Type B pancreatic cell (in vitro differentiated cells): Measurements from ENCODE around the gene RARB. TPM values are rescaled to one million over a fixed set of nuclear protein-coding genes. Genes with fewer than 3 reads are reported as not detected.

Source experiments
- DNase-seq: peaks from one replicate; pipeline ENCODE4 v3.0.0; 2021; ENCODE audit warnings: mixed read lengths; ENCODE audit not compliant: unreplicated experiment; ENCODE audit errors: extremely low spot score
- H3K27ac Mint-ChIP-seq: 2 replicates; pipeline ENCODE4 v1.8.0; 2021; ENCODE audit warnings: mild to moderate bottlenecking, mixed read lengths
- H3K27me3 Mint-ChIP-seq: 2 replicates; pipeline ENCODE4 v1.8.0; 2021; ENCODE audit warnings: mixed read lengths
- H3K36me3 Mint-ChIP-seq: 2 replicates; pipeline ENCODE4 v1.8.0; 2021; ENCODE audit warnings: mixed read lengths
- H3K4me1 Mint-ChIP-seq: one replicate; pipeline ENCODE4 v1.8.0; 2021; ENCODE audit warnings: mixed read lengths; ENCODE audit not compliant: unreplicated experiment
- H3K4me3 Mint-ChIP-seq: 2 replicates; pipeline ENCODE4 v1.8.0; 2021; ENCODE audit warnings: mild to moderate bottlenecking, mixed read lengths
- H3K9me3 Mint-ChIP-seq: 2 replicates; pipeline ENCODE4 v1.8.0; 2021; ENCODE audit warnings: mixed read lengths
- total RNA-seq: library from RNA; stranded (reverse); gene quantifications from 2 replicates; pipeline ENCODE4 v1.2.1, GENCODE V29; 2021; ENCODE audit warnings: low replicate concordance
- TF ChIP-seq, protein P1 (sequence below): fragments of 200-600 bp; sonication (generic); conservative IDR thresholded peaks from 2 replicates; pipeline ENCODE4 v1.5.0; 2021; ENCODE audit warnings: antibody characterized with exemption, mild to moderate bottlenecking

Gene RARB
- total RNA-seq, 1 donor from 2014 or later: 28.2 TPM

DNA sequence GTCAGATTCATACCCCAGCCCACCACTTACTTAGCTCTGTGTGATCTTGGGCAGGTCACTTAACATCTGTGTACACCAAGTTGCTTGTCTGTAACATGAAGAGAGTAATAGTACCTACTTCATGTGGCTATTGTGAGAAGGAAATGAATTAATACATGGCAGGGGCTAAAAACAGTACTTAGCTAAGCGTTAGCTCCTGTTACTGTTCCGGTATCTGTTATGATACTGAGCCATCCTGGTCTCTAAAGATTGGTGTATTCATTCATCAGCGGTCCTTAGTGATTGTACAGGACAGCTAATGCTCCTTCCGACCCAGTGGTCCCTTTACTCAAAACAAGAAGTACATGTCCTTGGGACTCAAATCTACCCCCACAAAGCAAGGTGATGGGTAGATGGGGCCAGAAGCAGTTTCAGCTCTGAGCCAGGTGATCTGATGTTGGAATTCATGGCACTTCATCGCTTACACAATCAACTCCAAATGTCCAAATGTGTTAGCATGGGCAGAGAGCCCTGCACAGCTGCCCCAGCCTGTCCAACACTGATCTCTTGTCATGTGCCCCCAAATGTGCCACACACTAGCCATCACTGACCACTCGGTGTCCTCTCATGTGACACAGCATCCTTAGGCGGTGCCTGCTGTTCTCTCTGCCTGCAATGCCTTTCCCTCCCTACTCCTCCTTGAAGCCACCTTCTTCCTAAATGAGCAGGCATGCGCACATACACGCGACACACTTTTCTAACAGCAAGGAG, 84.1 kb downstream of the RARB start:
- TF ChIP-seq, protein P1, sequence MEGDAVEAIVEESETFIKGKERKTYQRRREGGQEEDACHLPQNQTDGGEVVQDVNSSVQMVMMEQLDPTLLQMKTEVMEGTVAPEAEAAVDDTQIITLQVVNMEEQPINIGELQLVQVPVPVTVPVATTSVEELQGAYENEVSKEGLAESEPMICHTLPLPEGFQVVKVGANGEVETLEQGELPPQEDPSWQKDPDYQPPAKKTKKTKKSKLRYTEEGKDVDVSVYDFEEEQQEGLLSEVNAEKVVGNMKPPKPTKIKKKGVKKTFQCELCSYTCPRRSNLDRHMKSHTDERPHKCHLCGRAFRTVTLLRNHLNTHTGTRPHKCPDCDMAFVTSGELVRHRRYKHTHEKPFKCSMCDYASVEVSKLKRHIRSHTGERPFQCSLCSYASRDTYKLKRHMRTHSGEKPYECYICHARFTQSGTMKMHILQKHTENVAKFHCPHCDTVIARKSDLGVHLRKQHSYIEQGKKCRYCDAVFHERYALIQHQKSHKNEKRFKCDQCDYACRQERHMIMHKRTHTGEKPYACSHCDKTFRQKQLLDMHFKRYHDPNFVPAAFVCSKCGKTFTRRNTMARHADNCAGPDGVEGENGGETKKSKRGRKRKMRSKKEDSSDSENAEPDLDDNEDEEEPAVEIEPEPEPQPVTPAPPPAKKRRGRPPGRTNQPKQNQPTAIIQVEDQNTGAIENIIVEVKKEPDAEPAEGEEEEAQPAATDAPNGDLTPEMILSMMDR: no peak
- DNase-seq: no peak
- Mint-ChIP-seq H3K27ac (no peak overlapping the region), H3K4me3 (no peak overlapping the region), H3K9me3 (peaks cover 10% of the 10 kb centered on the region), H3K27me3 (no peaks in the 10 kb centered on the region), H3K4me1 (peaks cover 38% of the 10 kb centered on the region), H3K36me3 (peaks cover 29% of the 10 kb centered on the region)

DNA sequence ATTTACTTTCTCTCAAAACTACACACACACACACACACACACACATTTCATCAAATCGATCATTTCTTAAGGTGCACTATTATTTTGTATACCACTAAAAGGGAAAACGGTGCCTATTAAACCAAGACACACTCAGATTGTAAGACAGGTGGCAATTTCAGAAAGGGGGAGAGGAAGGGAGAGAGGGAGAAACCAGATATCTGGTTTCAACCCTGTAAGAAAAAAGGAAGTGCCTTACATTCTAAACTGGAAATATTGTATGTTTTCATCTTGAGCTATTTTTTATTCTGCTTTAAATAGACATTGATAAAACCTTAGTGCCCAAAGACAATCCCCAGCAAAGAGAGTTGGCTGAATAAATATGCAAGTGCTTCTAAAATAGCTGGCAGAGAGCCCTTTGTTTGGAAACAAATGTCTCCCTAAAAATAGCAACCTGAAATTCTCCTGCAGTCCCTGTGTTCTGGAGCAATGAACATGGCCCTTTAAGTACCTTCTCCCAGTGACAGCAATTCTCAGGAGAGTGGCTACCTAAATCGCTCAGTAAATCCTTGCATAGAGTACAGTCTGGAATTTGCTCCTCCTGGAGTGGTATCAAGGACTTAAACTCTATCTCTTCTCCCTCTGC, 85.7 kb downstream of the RARB start:
- TF ChIP-seq, protein P1: no peak
- H3K36me3 Mint-ChIP-seq: peaks cover 28% of the 10 kb centered on the region

DNA sequence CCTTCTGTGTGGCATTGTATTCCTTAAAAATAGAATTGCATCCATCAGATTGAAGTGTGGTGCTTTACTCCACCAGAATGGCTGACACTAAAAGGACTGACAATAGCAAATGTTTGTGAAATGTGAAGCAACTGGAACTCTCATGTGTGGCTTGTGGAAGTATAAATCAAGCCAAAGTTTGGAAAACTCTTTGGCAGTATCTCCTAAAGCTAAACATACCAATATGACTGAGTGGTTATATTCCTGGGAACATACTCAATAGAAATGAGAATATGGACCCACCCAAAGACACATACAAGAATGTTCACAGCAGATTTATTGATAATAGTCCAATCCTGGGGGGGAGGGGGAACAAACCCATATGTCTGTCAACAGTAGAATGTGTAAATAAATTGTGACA, 87.1 kb downstream of the RARB start:
- H3K27ac Mint-ChIP-seq: no peak overlapping the region
- H3K4me3 Mint-ChIP-seq: no peak overlapping the region
- no peak for DNase-seq
- TF ChIP-seq, protein P1: no peak
- no peaks in the 10 kb centered on the region for H3K27me3 Mint-ChIP-seq
- H3K36me3 Mint-ChIP-seq: peaks cover 24% of the 10 kb centered on the region
- peaks cover 11% of the 10 kb centered on the region for H3K4me1 Mint-ChIP-seq
- H3K9me3 Mint-ChIP-seq: peaks cover 6% of the 10 kb centered on the region

More for the DNA sequence above, 85.7 kb downstream of the RARB start:
- H3K4me1 Mint-ChIP-seq: peaks cover 23% of the 10 kb centered on the region
- DNase-seq: no peak
- no peak overlapping the region for H3K27ac Mint-ChIP-seq
- peaks cover 6% of the 10 kb centered on the region for H3K9me3 Mint-ChIP-seq
- no peaks in the 10 kb centered on the region for H3K27me3 Mint-ChIP-seq
- H3K4me3 Mint-ChIP-seq: no peak overlapping the region

- H3K4me1 Mint-ChIP-seq: peaks cover 10% of the 10 kb centered on the region
- H3K27me3 Mint-ChIP-seq: no peaks in the 10 kb centered on the region
- no peak overlapping the region for H3K4me3 Mint-ChIP-seq
- H3K36me3 Mint-ChIP-seq: peaks cover 18% of the 10 kb centered on the region
- H3K9me3 Mint-ChIP-seq: peaks cover 3% of the 10 kb centered on the region
- H3K27ac Mint-ChIP-seq: no peak overlapping the region
- no peak for DNase-seq
- TF ChIP-seq, protein P1: no peak
Measured at GRCh38 chr3:25520926-25521559, 93.0 kb downstream of the RARB start.

GRCh38 chr3:25527336-25527735, 99.3 kb downstream of the RARB start:
- peaks cover 20% of the 10 kb centered on the region for H3K4me1 Mint-ChIP-seq
- DNase-seq: no peak
- H3K9me3 Mint-ChIP-seq: peaks cover 3% of the 10 kb centered on the region
- no peaks in the 10 kb centered on the region for H3K27me3 Mint-ChIP-seq
- TF ChIP-seq, protein P1: no peak
- H3K27ac Mint-ChIP-seq: no peak overlapping the region
- H3K36me3 Mint-ChIP-seq: peaks cover 34% of the 10 kb centered on the region
- H3K4me3 Mint-ChIP-seq: no peak overlapping the region
